Tibial nerve (tissue), 4 donors: ENCODE measurements around the gene GADD45A. TPM values are rescaled to one million over a fixed set of nuclear protein-coding genes. Genes with fewer than 3 reads are reported as not detected.

Source experiments
- DNase-seq, 2 donors: peaks; one replicate each; pipeline ENCODE4 v3.0.0-alpha.2; 2019; ENCODE audit warnings: low spot score in 2 of 2
- H3K27ac ChIP-seq, 4 donors: fragments of 200-600 bp; sonication (generic) in 3 of 4; one replicate each; pipeline ENCODE4 v1.5.1; 2017 to 2019; ENCODE audit warnings: mild to moderate bottlenecking in 1 of 4
- H3K27me3 ChIP-seq, 2 donors: fragments of 200-600 bp; sonication (generic) in 1 of 2; one replicate each; pipeline versions ENCODE4 v1.5.1 to v1.6.0; 2017 to 2019
- H3K36me3 ChIP-seq, 3 donors: fragments of 200-600 bp; sonication (generic); one replicate each; pipeline ENCODE4 v1.5.1; 2018 to 2019
- H3K4me1 ChIP-seq, 4 donors: fragments of 200-600 bp; sonication (generic) in 3 of 4; one replicate each; pipeline ENCODE4 v1.5.1; 2017 to 2019
- H3K4me3 ChIP-seq, 4 donors: fragments of 200-600 bp; sonication (generic) in 3 of 4; one replicate each; pipeline ENCODE4 v1.5.1; 2017 to 2019; ENCODE audit warnings: mild to moderate bottlenecking in 1 of 4, moderate library complexity in 1 of 4
- H3K9me3 ChIP-seq, 4 donors: fragments of 200-600 bp; sonication (generic) in 3 of 4; one replicate each; pipeline ENCODE4 v1.5.1; 2017 to 2019
- CTCF ChIP-seq, 5 experiments: fragments of 200-600 bp in 3 of 5; fragments of 450-650 bp in 2 of 5; sonication (generic) in 3 of 5; IDR thresholded peaks; one replicate each; pipeline ENCODE4 v1.5.1; 2016 to 2019; ENCODE audit warnings: antibody characterized with exemption in 5 of 5, mild to moderate bottlenecking in 3 of 5, moderate library complexity in 2 of 5
- EP300 ChIP-seq, 2 donors: sonication (generic); formaldehyde crosslinking; IDR thresholded peaks; one replicate each; pipeline ENCODE4 v1.6.1; 2017; ENCODE audit warnings: antibody characterized with exemption in 2 of 2, mild to moderate bottlenecking in 1 of 2
- POLR2A ChIP-seq, 2 donors: fragments of 450-650 bp; IDR thresholded peaks; one replicate each; pipeline ENCODE4 v1.6.1; 2017; ENCODE audit warnings: antibody characterized with exemption in 2 of 2, mild to moderate bottlenecking in 2 of 2, moderate library complexity in 2 of 2
- WGBS, 2 donors: methylation state at CpG; one replicate each; pipeline ENCODE4 v1.1.5; 2018; 5-methylcytosine and 5-hydroxymethylcytosine counted together
- total RNA-seq, 4 donors: library from RNA; depleted of rRNA; stranded (reverse); fragments of >200 nt; gene quantifications; one replicate each; pipeline ENCODE4 v1.1.0, GENCODE V29; 2016

The GADD45A gene
- total RNA-seq, 4 donors from 2014 or later: 53.1 to 95.4 (median 72.9) TPM

GRCh38 chr1:67685558-67686266 is 711 bp downstream of the GADD45A start:
- H3K36me3 ChIP-seq: peaks cover 0 to 26% (median 0%) of the 10 kb centered on the region in 3 donors

GRCh38 chr1:67686267-67687197 is 1.5 kb downstream of the GADD45A start:
- DNase-seq: peak; percentile 41 to 54
- peaks cover 0 to 41% (median 24%) of the 10 kb centered on the region in 4 donors for H3K4me1 ChIP-seq
- H3K27me3 ChIP-seq: no peaks in the 10 kb centered on the region
- no peaks in the 10 kb centered on the region for H3K9me3 ChIP-seq
- TF ChIP-seq POLR2A (IDR thresholded peaks at IDR 0.05): peak in 1 of 2 donors; percentile 21
- no peak for TF ChIP-seq CTCF (IDR thresholded peaks at IDR 0.05)
- peak in 1 of 2 donors; percentile 78 for TF ChIP-seq EP300 (IDR thresholded peaks at IDR 0.05)
- peak overlapping the region; percentile 80 to 95 (median 92) for H3K27ac ChIP-seq
- peaks cover 0 to 26% (median 0%) of the 10 kb centered on the region in 3 donors for H3K36me3 ChIP-seq
- H3K4me3 ChIP-seq: peak overlapping the region; percentile 79 to 92 (median 85)
- 0 to 1% methylated on average over 19 to 39 of the region's 43 CpGs for WGBS, 2 donors

More at GRCh38 chr1:67685558-67686266, 711 bp downstream of the GADD45A start:
- peak; percentile 19 to 26 for DNase-seq
- H3K27ac ChIP-seq: peak overlapping the region; percentile 80 to 95 (median 92)
- TF ChIP-seq EP300 (IDR thresholded peaks at IDR 0.05): no peak
- TF ChIP-seq CTCF (IDR thresholded peaks at IDR 0.05): no peak
- TF ChIP-seq POLR2A (IDR thresholded peaks at IDR 0.05): no peak
- peaks cover 0 to 41% (median 24%) of the 10 kb centered on the region in 4 donors for H3K4me1 ChIP-seq
- no peaks in the 10 kb centered on the region for H3K27me3 ChIP-seq
- H3K4me3 ChIP-seq: peak overlapping the region; percentile 79 to 92 (median 85)
- H3K9me3 ChIP-seq: no peaks in the 10 kb centered on the region
- WGBS, 2 donors: 0 to 1% methylated on average over 39 to 41 of the region's 65 CpGs

GRCh38 chr1:67687198-67687545 is 2.2 kb downstream of the GADD45A start:
- Histone ChIP-seq H3K27ac (peak overlapping the region in 3 of 4 donors; percentile 92 to 95 (median 93)), H3K4me1 (peaks cover 0 to 41% (median 24%) of the 10 kb centered on the region in 4 donors), H3K27me3 (no peaks in the 10 kb centered on the region), H3K4me3 (peak overlapping the region; percentile 79 to 92 (median 85)), H3K36me3 (peaks cover 0 to 26% (median 0%) of the 10 kb centered on the region in 3 donors), H3K9me3 (no peaks in the 10 kb centered on the region)
- WGBS, 2 donors: 45 to 55% methylated on average over 3 of the region's 3 CpGs
- DNase-seq: no peak
- no peak for TF ChIP-seq EP300 (IDR thresholded peaks at IDR 0.05)
- TF ChIP-seq CTCF (IDR thresholded peaks at IDR 0.05): no peak
- TF ChIP-seq POLR2A (IDR thresholded peaks at IDR 0.05): no peak

- Histone ChIP-seq H3K9me3 (no peaks in the 10 kb centered on the region), H3K4me3 (peak overlapping the region in 1 of 4 donors; percentile 79), H3K4me1 (peaks cover 0 to 41% (median 24%) of the 10 kb centered on the region in 4 donors), H3K36me3 (peaks cover 0 to 26% (median 0%) of the 10 kb centered on the region in 3 donors), H3K27me3 (no peaks in the 10 kb centered on the region), H3K27ac (peak overlapping the region in 1 of 4 donors; percentile 95)
- WGBS, 2 donors: 65 to 72% methylated on average over 4 of the region's 4 CpGs
- TF ChIP-seq POLR2A (IDR thresholded peaks at IDR 0.05): no peak
- no peak for TF ChIP-seq EP300 (IDR thresholded peaks at IDR 0.05)
- TF ChIP-seq CTCF (IDR thresholded peaks at IDR 0.05): no peak
- no peak for DNase-seq
Measured at GRCh38 chr1:67687649-67688048, 2.6 kb downstream of the GADD45A start.
